Measurements from ENCODE around the gene HIKESHI. TPM values are rescaled to one million over a fixed set of nuclear protein-coding genes. Genes with fewer than 3 reads are reported as not detected.
"Not testable (repeated sequence)": the region's sequence is repeated elsewhere in the genome, so short reads cannot be mapped to it uniquely, and the experiment has no call there.

HIKESHI gene
- total RNA-seq, 1 experiment from 2014 or later: 13.1 TPM

GRCh38 chr11:86355256-86355655 is 53.2 kb downstream of the HIKESHI start:
- no peak overlapping the region for H3K4me3 ChIP-seq (ENCODE audit: low read length)
- intact Hi-C loops (cut with micrococcal nuclease): no loop called here
- no peaks in the 10 kb centered on the region for H3F3A ChIP-seq (ENCODE audit: low read length, unreplicated experiment)
- no peak overlapping the region for H3K9ac ChIP-seq (ENCODE audit: low read length)
- no peaks in the 10 kb centered on the region for H3K36me3 ChIP-seq (ENCODE audit: low read depth, low read length)
- no peaks in the 10 kb centered on the region for H3K4me1 ChIP-seq (ENCODE audit: insufficient read depth, low read length)
- ATAC-seq (no peak), DNase-seq (no peak)
- H3K9me2 ChIP-seq (replicated peaks; ENCODE audit: low read length): no peaks in the 10 kb centered on the region
- no peak overlapping the region for H3K27ac ChIP-seq (ENCODE audit: low read length)
- no peak for TF ChIP-seq EZH2phosphoT487 (IDR thresholded peaks at IDR 0.05; ENCODE audit: borderline replicate concordance, low read length)
- TF ChIP-seq CTCF (conservative IDR thresholded peaks at IDR 0.05; ENCODE audit: low read depth, low read length): no peak
- no peak for TF ChIP-seq EZH2 (IDR thresholded peaks at IDR 0.05; ENCODE audit: low read length, unreplicated experiment)
- H2AFZ ChIP-seq (ENCODE audit: low read length): no peak overlapping the region
- no TSS peak for BruUV-seq (replicated peaks)
- no peaks in the 10 kb centered on the region for H3K79me2 ChIP-seq (ENCODE audit: low read length)
- H3K9me3 ChIP-seq (ENCODE audit: low read length): no peaks in the 10 kb centered on the region
- CTCF ChIA-PET: no interaction called here
- H4K20me1 ChIP-seq (ENCODE audit: low read length): no peaks in the 10 kb centered on the region
- H3K27me3 ChIP-seq (ENCODE audit: low read length): no peaks in the 10 kb centered on the region
- no peak overlapping the region for H3K4me2 ChIP-seq (ENCODE audit: low read length)
- POLR2A ChIA-PET (ENCODE audit: unreplicated experiment): no interaction called here

- ATAC-seq; H3K9me3 ChIP-seq (ENCODE audit: low read length); intact Hi-C loops (cut with micrococcal nuclease); BruUV-seq (replicated peaks); H3K4me3 ChIP-seq (ENCODE audit: low read length); POLR2A ChIA-PET (ENCODE audit: unreplicated experiment); H3K4me2 ChIP-seq (ENCODE audit: low read length); H2AFZ ChIP-seq (ENCODE audit: low read length); H3K27ac ChIP-seq (ENCODE audit: low read length); H3K79me2 ChIP-seq (ENCODE audit: low read length); H3K9me2 ChIP-seq (replicated peaks; ENCODE audit: low read length); H3K9ac ChIP-seq (ENCODE audit: low read length); H3F3A ChIP-seq (ENCODE audit: low read length, unreplicated experiment); DNase-seq; H3K36me3 ChIP-seq (ENCODE audit: low read depth, low read length); H4K20me1 ChIP-seq (ENCODE audit: low read length); H3K27me3 ChIP-seq (ENCODE audit: low read length); CTCF ChIA-PET; H3K4me1 ChIP-seq (ENCODE audit: insufficient read depth, low read length): not testable (repeated sequence)
Measured at GRCh38 chr11:86357412-86357811, 55.4 kb downstream of the HIKESHI start.

GRCh38 chr11:86358720-86359119 is 56.7 kb downstream of the HIKESHI start:
- TF ChIP-seq CTCF (conservative IDR thresholded peaks at IDR 0.05; ENCODE audit: low read depth, low read length) (no peak), EZH2 (IDR thresholded peaks at IDR 0.05; ENCODE audit: low read length, unreplicated experiment) (no peak), EZH2phosphoT487 (IDR thresholded peaks at IDR 0.05; ENCODE audit: borderline replicate concordance, low read length) (no peak)
- ChIA-PET POLR2A (ENCODE audit: unreplicated experiment) (no interaction called here), CTCF (no interaction called here)
- no peak for ATAC-seq
- Histone ChIP-seq H3F3A (ENCODE audit: low read length, unreplicated experiment) (no peaks in the 10 kb centered on the region), H3K9me3 (ENCODE audit: low read length) (no peaks in the 10 kb centered on the region), H3K4me1 (ENCODE audit: insufficient read depth, low read length) (no peaks in the 10 kb centered on the region), H3K4me3 (ENCODE audit: low read length) (no peak overlapping the region), H3K27me3 (ENCODE audit: low read length) (no peaks in the 10 kb centered on the region), H3K27ac (ENCODE audit: low read length) (no peak overlapping the region), H3K4me2 (ENCODE audit: low read length) (no peak overlapping the region), H3K9me2 (replicated peaks; ENCODE audit: low read length) (no peaks in the 10 kb centered on the region), H4K20me1 (ENCODE audit: low read length) (no peaks in the 10 kb centered on the region), H3K36me3 (ENCODE audit: low read depth, low read length) (no peaks in the 10 kb centered on the region), H3K9ac (ENCODE audit: low read length) (no peak overlapping the region), H2AFZ (ENCODE audit: low read length) (no peak overlapping the region), H3K79me2 (ENCODE audit: low read length) (no peaks in the 10 kb centered on the region)
- intact Hi-C loops (cut with micrococcal nuclease): no loop called here
- no TSS peak for BruUV-seq (replicated peaks)
- no peak for DNase-seq
